ENCODE results near the gene PRSS57.

DNA sequence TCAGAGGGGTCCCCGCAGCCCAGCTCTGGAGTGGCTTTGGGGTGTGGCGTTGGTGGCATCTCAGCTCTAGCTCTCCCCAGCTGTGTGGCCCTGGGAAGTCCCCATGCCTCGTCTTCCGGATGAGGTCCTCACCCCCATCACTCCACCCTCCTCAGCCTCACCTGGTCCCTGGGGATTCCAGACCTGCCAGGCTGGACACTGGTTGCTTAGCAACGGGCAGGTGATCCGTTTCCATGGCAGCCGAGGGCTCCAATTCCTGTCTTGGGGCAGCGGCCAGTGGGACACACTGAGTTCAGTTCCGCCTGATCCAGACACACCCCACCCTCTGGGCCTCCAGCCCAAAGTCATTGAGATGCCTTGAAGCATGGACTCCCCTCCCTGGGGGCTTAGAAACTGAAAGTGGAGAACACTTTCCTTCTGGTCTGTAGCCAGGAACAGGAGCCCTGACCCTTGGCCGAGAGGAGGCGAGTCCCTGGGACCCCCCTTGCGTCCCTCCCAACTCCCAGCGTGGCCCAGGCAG lies 48.0 kb upstream of the PRSS57 start:
- TF ChIP-seq, protein P1, sequence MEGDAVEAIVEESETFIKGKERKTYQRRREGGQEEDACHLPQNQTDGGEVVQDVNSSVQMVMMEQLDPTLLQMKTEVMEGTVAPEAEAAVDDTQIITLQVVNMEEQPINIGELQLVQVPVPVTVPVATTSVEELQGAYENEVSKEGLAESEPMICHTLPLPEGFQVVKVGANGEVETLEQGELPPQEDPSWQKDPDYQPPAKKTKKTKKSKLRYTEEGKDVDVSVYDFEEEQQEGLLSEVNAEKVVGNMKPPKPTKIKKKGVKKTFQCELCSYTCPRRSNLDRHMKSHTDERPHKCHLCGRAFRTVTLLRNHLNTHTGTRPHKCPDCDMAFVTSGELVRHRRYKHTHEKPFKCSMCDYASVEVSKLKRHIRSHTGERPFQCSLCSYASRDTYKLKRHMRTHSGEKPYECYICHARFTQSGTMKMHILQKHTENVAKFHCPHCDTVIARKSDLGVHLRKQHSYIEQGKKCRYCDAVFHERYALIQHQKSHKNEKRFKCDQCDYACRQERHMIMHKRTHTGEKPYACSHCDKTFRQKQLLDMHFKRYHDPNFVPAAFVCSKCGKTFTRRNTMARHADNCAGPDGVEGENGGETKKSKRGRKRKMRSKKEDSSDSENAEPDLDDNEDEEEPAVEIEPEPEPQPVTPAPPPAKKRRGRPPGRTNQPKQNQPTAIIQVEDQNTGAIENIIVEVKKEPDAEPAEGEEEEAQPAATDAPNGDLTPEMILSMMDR (conservative IDR thresholded peaks at IDR 0.05; ENCODE audit: low read depth, low read length), result no peak
- TF ChIP-seq EZH2 (IDR thresholded peaks at IDR 0.05; ENCODE audit: borderline replicate concordance, low read depth, low read length, poor library complexity, severe bottlenecking), result no peak

Measured in A673 (cell line).